GM21786 (cell line): ENCODE data around the gene AVP.
"Not testable (repeated sequence)": the region's sequence is repeated elsewhere in the genome, so short reads cannot be mapped to it uniquely, and the experiment has no call there.

Experiments used
- ATAC-seq: cut with Tn5 transposase; IDR thresholded peaks from one replicate; pipeline ENCODE4 v1.9.1; 2021; ENCODE audit not compliant: unreplicated experiment

Gene AVP

DNA sequence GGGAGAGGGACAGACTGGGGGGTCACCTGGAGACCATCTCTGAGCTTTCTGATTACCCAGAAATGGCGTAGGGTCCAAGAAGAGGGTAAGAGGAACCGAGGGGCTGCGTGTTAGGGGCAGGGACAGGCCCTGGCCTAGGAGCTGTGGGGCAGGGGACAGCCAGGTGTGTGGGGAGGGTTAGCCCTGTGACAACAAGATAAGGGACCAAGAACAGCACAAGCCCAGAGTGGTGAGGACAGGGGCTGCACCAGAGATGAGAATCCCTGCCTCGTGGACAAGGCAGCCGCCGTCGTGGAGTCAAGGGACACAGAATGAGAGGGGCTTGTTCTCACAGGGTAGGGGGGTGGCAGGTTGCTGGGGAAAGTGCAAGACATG lies 449 bp upstream of the AVP start:
- ATAC-seq = no peak

DNA sequence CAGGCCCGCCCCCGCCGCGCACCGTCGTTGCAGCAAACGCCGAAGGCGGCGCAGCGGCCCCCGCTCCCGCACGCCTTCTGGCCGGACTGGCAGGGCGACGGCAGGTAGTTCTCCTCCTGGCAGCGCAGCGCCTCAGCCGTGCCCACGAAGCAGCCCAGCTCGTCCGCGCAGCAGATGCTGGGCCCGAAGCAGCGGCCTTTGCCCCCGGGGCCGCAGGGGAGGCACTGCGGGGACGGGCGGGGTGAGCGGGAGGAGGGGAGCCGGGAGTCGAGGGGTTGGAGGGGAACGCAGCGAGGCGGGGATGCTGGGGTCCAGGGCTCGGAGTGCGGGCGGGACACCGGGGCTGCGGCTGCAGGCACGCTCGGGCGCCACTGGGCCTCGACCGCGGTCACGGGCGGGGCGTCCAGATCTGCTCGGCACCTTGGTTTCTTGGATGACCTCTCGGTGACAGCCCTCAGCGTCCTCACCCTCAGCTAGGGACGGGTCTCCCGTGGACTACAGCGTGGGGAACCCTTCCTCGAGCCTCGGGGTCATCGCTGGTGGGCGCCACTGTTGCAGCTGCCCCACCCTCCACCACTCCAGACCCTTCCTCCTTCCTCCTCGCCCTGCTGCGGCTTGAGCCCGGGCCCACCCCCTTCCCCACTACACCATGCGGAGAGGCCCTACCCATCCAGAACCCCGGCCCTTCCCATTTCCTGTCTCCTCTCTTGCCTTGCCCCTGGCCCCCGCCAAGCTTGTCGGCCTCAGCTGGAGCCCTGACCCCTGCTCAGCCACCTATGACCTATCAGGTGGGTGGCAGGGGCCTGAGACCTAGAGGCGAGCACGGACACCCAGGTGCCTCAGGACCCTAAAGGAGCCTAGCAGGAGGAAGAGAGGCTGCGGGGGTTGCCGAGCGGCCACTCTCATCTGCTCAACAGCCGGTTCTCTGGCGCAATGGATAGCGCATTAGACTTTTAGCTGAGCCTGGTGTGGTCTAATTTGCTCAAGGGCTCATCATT lies 1.3 kb downstream of the AVP start:
- ATAC-seq = no peak

DNA sequence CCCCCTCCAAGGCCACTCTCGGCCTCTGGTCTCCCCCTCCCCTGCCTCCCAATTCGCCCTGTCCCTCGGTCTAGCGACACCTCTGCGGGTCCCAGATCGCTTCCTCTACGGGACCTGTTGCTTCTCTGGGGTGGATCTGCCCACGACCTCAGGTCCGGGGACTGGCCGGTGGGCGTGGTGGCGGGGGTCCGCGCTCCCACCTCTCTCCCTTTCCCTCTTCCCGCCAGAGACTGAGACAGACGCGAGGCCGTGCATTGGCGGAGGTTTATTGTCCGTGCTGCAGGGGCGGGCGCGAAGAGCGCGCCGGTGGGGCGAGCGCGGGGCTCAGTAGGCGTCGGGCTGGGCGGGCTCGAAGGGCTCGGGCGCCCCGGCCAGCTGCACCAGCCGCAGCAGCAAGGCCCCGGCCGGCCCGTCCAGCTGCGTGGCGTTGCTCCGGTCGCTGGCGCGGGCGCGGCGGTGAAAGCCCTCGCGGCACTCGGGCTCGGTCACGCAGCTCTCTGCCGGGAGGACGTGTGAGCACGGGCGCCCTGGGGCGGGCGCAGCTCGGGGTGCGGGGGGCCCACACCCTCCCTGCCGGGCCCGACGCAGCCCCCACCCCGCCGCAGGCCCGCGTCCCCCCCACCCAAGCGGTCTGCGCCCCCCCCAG lies 2.1 kb downstream of the AVP start:
- ATAC-seq = no peak

DNA sequence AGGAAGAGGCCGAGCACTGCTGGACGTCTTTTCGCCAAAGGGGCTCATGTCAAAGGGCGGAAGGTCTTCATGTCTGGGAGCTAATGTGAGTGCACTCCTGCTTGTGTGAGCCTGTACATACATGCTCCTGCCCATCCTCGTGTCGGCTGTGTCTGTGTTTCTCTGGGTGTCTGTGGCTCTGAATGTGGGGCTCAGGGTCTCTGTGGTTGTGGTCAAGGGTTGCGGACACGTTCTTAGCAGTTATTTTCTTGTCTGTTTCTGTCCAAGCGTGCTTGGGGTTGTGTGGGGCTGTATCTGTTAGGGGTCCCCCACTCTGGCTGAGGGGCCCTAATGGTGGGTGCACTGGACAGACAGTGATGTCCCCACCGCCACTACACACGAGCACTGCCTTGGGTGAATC lies 2.9 kb downstream of the AVP start:
- no peak for ATAC-seq

DNA sequence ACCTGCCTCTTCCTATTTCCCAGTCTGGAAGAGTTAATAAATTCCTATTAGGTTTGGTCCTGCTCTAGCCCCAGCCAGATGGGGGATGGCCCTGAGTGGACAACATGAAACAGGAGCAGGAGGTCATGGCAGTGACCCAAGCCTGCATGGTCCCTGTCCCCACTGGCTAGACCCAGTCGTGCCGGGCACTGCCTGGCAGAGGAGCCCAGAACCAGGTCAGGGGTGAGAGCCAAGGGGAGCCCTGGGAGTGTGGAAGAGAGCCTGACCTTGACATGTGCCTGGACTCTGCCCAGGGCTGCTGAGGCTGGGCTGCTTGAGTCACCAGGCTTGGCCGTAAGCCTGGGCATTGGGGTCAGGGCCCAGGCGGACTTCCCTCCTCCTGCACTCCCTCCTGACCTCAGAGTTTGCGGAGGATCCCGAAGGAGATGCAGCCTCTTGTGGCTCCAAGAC lies 3.6 kb downstream of the AVP start:
- no peak for ATAC-seq

DNA sequence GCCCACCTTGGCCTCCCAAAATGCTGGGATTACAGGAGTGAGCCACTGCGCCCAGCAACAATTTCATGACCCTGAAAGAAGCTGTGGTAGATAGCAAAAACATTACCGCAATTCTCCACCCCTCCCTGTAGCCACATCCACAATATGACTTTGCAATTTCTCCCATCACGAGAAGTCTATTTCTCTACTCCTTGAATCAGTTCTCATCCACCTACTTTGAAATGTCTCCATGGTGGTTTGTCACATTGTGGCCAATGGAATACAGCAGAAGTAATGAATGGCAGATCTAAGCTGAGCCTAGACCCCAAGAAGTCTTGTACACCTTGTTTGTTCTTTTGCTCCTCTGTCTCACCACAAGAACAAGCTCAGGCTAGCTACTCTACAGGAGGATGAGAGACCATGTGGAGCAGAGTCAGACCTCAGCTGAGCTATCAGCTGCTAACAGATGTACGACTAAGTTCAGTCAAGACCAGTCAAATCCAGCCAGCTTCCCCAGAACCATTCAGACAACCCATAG lies 6.8 kb downstream of the AVP start:
- no peak for ATAC-seq

DNA sequence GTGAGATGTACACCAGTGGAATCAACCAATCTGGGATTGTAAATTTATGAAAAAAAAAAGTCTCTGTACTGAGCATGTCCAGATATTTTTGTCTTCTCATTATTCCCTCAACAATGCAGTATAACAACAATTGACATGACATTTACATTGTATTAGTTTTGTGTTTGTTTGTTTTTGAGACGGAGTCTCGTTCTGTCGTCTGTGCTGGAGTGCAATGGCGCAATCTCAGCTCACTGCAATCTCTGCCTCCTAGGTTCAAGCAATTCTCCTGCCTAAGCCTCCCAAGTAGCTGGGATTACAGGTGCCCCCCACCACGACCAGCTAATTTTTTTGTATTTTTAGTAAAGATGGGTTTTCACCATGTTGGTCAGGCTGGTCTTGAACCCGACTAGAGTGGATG lies 9.2 kb downstream of the AVP start:
- ATAC-seq = not testable (repeated sequence)

DNA sequence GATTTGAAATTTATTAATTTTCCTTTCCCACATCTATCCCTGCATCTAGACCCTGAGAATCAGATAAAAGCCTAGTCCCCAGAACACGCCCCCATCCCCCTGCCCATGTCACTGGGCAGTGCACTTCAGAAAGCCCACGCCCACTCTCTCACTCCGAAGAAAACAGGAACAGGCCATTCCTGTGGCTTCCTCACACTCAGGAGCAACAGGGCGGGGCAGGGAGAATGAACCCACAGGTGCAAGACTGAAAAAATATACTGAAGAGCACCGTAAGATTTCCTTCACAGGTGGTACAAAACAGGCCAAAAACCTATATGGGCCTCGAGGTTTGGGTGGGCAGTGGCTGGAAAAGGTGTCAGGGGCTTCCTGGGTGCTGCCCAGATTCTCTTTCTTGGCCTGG lies 9.7 kb downstream of the AVP start:
- ATAC-seq = no peak

DNA sequence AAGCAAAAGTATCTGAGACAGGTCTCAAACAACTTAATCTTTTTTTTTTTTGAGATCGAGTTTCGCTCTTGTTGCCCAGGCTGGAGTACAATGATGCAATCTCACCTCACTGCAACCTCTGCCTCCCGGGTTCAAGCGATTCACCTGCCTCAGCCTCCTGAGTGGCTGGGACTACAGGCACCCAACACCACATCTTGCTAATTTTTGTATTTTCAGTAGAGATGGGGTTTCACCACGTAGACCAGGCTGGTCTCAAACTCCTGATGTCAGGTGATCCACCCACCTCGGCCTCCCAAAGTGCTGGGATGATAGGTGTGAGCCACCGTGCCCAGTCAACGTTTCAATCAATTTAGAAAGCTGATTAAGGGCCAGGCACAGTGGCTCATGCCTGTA lies 11.3 kb downstream of the AVP start:
- not testable (repeated sequence) for ATAC-seq

DNA sequence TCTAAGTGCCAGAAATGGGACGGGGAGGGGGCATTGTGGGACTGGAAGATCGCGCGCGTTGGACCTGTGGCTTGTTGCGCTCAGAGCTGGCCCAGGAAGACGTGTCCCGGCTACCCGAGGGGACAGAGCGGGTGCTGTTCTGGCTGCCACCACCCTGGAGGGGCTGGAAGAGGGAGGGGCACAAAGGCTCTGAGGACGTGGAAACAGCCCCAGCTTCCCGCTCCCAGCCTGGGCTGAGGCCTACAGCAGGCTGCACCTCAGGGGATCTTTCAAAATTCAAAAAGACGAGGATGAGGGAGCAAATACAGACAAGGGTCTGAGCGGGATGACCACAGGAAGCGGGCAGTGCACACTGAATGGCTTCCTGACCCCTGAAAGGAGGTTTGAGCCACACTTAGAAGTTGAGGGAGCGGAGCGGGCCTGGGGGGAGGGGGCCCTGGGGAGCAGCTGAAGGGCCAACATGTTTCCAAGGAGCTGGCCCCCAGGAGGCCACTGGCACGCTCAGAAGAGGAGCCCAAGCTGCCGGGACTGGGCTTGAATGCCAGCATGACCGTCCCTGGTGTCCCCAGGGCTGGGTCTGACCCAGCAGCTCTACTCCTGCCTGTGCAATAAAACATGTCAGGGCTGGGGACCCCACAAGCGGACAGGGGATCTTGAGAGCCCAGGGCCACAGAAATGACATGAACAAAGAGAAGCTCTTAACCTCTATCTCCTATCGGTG lies 11.8 kb downstream of the AVP start:
- ATAC-seq = no peak

DNA sequence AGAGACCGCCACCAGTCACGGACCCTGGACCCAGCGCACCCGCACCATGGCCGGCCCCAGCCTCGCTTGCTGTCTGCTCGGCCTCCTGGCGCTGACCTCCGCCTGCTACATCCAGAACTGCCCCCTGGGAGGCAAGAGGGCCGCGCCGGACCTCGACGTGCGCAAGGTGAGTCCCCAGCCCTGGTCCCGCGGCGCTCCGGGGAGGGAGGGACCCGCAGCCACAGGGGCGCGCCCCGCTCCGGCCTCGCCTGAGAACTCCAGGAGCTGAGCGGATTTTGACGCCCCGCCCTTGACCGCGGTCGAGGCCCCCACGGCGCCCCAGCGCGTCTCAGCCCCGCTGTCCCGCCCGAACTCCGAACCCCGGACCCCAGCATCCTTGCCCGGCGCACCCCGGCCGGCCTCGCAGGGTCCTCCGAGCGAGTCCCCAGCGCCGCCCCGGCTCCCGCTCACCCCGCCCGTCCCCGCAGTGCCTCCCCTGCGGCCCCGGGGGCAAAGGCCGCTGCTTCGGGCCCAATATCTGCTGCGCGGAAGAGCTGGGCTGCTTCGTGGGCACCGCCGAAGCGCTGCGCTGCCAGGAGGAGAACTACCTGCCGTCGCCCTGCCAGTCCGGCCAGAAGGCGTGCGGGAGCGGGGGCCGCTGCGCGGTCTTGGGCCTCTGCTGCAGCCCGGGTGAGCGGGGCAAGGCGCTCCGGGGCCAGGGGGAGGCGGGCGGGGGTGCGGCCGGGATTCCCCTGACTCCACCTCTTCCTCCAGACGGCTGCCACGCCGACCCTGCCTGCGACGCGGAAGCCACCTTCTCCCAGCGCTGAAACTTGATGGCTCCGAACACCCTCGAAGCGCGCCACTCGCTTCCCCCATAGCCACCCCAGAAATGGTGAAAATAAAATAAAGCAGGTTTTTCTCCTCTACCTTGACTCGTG lies 12.7 kb downstream of the AVP start, which contains the start of gene OXT:
Gene OXT, plus strand, starts transcription at position 11 of the 920 bp plus-strand sequence. Its CDS starts 36 bp downstream, at position 47.
- no peak for ATAC-seq

DNA sequence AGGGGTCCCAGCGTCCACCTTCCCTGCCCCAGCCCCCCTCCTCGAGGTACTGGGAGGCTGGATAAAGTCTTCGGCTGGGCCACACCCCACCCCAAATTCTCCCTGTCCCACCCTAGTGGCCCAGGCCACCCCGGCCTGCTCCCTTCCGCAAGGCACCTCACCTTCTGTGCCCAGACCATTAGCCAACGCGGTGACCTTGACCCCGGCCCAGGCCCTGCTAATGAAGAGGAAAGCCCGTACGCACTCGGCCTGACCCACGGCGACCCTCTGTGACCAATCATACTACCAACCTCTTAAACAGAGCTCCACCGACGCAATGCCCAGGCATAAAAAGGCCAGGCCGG lies 13.3 kb downstream of the AVP start:
- no peak for ATAC-seq

DNA sequence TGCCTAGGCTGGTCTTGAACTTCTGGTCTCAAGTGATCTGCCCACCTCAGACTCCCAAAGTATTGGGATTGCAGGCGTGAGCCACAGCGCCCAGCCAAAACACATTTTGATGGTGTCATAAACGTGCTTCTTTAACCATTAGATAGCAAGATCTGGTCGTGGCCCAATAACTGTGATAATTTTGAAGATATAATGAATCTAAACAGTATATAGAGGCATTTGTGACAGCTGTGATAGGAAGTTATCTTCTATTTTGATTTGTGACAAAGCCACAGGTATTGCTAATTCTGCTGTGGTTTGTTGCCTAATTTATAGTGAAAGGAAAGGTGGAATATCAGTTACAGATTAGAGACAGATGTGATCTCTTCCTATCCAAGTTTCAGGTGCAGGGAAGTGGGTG lies 13.8 kb downstream of the AVP start:
- ATAC-seq = no peak

DNA sequence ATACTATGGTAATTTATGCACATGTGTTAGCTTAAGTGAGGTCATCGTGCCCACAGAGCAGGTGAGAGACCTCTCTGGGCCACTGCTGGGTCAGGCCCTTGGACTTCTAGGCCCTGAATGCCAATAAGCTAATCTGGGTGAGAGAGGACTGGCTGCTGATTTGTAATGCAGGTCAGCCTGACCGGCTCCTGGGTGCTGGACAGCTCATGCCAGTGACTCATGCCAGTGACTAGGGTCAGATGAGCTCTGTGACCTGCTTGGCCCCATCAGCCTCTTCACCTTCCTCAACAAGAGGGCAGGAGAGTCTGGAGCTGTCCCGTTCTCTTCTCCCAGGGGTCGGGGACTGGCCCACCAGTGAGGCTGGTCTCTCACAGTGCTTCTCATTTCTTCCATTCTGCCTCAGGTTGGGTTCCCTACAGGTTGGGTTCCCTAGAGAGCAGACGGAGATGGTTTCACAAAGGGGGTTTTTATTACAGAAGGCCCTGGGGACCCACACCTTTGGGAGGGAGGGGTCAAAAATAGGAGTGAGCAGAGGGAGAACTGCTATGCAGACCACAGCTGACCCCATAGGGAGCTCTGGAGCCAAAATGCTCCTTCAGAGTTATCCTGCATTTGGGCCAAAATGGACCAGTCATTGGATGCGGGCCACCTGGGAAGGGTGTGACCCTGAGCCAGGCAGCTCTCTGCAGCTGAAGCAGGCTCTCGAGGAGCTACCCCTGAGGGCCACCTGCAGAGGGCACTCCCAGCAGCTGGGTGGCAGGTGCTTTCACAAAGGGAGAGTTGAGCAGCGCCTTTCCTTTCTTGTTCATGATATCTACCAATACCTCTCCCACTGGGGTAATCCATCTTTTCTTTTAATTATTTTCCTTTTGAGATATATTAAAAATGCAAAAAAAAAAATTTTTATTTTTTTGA lies 15.3 kb downstream of the AVP start:
- ATAC-seq = no peak

DNA sequence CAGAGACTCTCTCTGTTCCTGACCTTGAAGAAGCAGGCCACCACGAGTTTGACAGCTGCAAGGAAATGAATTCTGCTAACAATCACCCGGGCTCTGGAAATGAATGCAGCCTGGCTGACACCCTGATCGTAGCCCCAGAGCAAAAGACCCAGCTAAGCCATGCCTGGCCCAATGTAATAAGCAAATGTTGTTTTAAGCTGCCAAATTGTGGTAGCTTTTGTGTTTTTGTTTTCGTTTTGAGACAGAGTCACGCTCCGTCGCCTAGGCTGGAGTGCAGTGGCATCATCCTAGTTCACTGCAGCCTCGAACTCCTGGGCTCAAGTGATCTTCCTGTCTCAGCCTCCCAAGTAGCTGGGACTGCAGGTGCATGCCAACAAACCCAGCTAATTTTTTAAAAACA lies 16.4 kb downstream of the AVP start:
- peak; percentile 56 for ATAC-seq

DNA sequence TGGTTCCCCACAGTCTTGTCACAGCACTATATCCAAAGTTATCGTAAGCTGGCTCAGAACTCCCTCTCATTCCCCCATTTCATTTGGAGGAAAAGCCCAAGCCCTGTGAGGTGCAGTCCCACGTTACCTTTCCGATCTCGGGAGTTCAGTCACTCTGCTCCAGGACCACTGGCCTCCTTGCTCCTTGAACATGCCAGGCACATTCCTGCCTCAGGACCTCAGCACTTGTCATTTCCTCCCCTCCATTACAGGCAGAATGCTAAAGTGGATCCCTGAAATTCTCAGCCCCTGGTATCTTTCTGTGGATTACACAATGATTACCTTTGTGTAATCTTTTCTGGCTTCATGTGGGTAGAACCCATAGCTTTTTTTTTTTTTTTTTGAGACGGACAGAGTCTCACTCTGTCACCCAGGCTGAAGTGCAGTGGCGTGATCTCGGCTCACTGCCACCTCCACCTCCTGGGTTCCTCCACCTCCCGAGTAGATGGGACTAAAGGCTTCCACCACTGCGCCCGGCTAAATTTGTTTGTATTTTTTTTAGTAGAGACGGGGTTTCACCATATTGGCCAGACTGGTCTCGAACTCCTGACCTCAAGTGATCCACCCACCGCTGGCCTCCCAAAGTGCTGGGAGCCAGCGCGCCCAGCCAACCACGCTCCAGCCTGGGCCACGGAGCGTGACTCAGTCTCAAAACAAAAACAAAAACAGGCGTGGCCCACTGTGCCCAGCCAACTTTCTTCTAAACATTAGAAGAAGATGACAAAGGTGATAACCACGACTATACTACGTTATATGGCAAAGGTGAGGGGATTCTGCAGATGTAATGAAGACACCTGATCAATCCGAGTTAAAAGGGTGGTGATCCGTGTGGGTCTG lies 17.1 kb downstream of the AVP start:
- peak; percentile 31 for ATAC-seq

DNA sequence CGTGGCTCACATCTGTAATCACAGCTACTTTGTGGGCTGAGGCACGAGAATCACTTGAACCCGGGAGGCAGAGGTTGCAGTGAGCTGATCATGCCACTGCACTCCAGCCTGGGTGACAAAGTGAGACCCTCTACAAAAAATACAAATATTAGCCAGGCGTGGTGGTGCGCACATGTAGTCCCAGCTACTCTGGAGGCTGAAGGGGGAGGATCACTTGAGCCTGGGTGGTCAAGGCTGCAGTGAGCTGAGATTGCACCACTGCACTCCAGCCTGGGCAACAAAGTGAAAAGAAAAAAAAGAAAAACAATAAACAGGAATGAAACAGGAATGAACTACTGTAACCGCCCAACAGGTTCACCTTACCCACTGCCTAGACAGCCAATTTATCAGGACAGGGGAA lies 20.4 kb downstream of the AVP start:
- ATAC-seq = not testable (repeated sequence)

DNA sequence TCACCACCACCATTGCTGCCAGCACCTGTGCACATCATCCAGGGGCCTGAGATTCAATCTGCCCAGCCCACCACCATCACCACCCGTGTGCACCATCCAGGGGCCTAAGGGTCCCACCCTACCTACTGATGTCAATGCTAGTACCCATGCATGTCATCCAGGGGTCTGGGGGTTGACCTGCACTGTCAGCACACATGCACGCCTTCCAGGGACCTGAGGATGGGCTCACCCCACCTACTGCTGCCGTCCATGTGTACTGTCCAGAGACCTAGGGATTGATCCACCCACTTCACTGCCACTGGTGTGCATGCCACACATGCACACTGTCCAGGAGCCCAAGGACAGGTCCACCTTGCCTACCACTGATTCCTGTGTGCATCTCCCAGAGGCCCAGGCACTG lies 25.0 kb downstream of the AVP start:
- no peak for ATAC-seq
